Heart left ventricle (tissue), 13 donors: ENCODE data around the gene MAP3K20.

Experiments used
- POLR2A ChIP-seq, 2 donors: fragments of 450-650 bp; IDR thresholded peaks; one replicate each; pipeline ENCODE4 v1.6.1; 2017; ENCODE audit warnings: antibody characterized with exemption in 2 of 2, mild to moderate bottlenecking in 2 of 2, moderate library complexity in 2 of 2
- TF ChIP-seq, protein P1 (sequence below), 12 donors: fragments of 200-600 bp; sonication (generic) in 4 of 12; IDR thresholded peaks; one replicate each; pipeline versions ENCODE4 v1.5.0 to v1.8.0; 2018 to 2022; ENCODE audit warnings: antibody characterized with exemption in 12 of 12, mild to moderate bottlenecking in 5 of 12
- donor health status: ischemic (EF 13 %, LVEDD 7.1; RV severe dilation, severe dysfunction).
- donor health status: DM: no; HTN: yes; CAD: no.
- donor health status: DM: no; HTN: no; CAD: no.
- donor health status: ischemic (EF 25% LVEDD 6.9; RV normal size, moderate dysfunction).
- donor health status: ischemic (EF 25% LVEDD 5.7; RV mildly dilated, moderate dysfunction).
- donor health status: ischemic (EF 35%, LVEDD 5.7; RV mildly dilated, moderate dysfunction).
- donor health status: nonischemic (EF 11% LVEDD 7.7; RV severe dilation, severe dysfunction).
- donor health status: DM: yes; HTN: yes; CAD: no.
- donor health status: PGD.
- donor health status: ischemic (EF 29% LVEDD 5.4; RV normal size, mild dysfunction).
- donor health status: nonischemic (EF 23%, LVEDD 6.1; RV moderate dilation, normal function).

DNA sequence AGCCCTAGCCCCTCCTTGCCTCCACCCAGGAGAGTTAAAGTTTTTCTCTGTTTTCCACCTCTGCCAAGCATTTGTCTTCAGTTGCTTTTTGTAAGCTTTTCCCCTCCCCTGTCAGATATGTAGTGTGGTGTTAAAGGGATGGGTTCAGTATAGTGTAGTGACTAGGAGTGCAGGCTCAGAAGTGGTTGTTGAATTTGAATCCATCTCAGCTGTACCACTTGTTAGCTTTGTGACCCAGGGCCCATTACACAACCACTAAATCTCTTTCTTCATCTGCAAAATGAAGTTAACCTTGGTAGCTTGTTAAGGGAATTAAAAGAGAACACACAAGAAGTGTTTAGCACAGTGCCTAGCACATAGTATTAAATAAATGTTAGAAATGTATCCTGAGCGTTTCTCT is 56.9 kb downstream of the MAP3K20 start:
- no peak for TF ChIP-seq POLR2A (IDR thresholded peaks at IDR 0.05)
- TF ChIP-seq, protein P1, sequence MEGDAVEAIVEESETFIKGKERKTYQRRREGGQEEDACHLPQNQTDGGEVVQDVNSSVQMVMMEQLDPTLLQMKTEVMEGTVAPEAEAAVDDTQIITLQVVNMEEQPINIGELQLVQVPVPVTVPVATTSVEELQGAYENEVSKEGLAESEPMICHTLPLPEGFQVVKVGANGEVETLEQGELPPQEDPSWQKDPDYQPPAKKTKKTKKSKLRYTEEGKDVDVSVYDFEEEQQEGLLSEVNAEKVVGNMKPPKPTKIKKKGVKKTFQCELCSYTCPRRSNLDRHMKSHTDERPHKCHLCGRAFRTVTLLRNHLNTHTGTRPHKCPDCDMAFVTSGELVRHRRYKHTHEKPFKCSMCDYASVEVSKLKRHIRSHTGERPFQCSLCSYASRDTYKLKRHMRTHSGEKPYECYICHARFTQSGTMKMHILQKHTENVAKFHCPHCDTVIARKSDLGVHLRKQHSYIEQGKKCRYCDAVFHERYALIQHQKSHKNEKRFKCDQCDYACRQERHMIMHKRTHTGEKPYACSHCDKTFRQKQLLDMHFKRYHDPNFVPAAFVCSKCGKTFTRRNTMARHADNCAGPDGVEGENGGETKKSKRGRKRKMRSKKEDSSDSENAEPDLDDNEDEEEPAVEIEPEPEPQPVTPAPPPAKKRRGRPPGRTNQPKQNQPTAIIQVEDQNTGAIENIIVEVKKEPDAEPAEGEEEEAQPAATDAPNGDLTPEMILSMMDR (IDR thresholded peaks at IDR 0.05), result no peak
